NCI-H146 (cell line): ENCODE results near the gene KDM4C.
"Not testable (repeated sequence)": the region's sequence is repeated elsewhere in the genome, so short reads cannot be mapped to it uniquely, and the experiment has no call there.

ENCODE experiments used
- DNase-seq: peaks from one replicate; lab custom pipeline; 2025; lab: John Stamatoyannopoulos, UW

The KDM4C gene

GRCh38 chr9:6757456-6758247 is at the start of gene KDM4C:
Gene KDM4C, plus strand, starts transcription at chr9:6757973. Its CDS starts 35,016 bp downstream, at chr9:6792989.
- peak; percentile 95 for DNase-seq

GRCh38 chr9:6708732-6709131 is 49.0 kb upstream of the KDM4C start:
- no peak for DNase-seq

GRCh38 chr9:6711403-6711802 is 46.4 kb upstream of the KDM4C start:
- DNase-seq: no peak

- DNase-seq: no peak
Measured at GRCh38 chr9:6712041-6712440, 45.7 kb upstream of the KDM4C start.

- no peak for DNase-seq
Measured at GRCh38 chr9:6714176-6714575, 43.6 kb upstream of the KDM4C start.

DNA sequence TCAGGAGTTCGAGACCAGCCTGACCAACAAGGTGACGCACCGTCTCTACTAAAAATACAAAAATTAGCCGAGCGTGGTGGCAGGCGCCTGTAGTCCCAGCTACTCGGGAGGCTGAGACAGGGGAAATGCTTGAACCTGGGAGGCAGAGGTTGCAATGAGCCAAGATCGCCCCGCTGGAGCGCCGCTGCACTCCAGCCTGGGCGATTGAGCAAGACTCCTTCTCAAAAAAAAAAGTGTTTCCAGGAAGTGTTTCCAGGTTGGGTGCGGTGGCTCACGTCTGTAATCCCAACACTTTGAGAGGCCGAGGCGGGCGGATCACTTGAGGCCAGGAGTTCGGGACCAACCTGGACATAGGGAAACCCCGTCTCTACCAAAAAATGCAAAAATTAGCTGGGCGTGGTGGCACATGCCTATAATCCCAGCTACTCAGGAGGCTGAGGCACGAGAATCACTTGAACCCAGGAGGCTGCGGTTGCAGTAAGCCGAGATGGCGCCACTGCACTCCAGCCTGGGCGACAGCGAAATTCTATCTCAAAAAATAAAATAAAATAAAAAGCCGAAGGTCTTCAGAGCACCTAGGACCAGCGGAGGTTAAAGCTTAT is 42.5 kb upstream of the KDM4C start:
- DNase-seq: not testable (repeated sequence)

DNA sequence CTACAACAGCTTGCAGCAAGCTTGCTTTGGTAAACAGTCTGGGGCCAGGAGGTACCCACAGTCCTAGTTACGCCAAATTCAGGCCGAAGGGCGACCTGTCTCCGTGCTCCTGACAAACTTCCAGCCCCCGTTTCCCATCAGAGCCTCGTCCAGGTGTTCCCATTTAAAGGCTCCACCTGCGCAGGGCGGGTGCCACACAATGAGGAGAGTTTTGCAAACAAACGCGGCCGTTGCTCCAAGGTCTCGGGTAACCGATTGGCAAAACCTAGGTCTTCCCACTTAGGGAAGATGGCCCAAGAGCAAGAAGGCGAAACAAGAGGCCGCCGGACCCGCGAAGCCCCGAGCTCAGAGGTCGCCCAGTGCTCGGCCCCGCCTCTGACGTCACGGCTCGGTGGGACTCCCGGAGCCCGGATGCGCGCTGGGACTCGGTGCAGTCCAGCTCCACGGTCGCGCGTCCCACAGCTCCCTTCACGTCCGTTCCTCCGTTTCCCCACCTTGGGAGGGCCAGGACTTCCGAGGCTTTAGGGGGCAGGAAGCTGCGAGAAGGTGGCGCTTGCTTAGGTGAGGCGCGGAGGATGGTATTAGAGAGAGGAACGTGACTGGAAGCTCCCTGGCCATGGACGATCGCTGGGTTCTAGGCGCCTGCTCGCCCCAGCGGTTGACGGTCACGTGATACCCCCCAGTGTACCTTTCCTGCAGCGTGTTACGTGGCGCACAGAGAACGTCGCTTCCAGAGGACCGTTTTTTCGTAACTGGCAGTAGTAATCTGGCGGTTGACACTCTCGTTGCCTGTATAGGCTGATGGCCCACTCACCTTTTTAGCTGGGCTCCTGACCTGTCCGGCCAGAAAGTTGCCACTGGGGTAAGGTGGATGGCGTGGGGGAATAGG is 41.8 kb upstream of the KDM4C start:
- DNase-seq: no peak

DNA sequence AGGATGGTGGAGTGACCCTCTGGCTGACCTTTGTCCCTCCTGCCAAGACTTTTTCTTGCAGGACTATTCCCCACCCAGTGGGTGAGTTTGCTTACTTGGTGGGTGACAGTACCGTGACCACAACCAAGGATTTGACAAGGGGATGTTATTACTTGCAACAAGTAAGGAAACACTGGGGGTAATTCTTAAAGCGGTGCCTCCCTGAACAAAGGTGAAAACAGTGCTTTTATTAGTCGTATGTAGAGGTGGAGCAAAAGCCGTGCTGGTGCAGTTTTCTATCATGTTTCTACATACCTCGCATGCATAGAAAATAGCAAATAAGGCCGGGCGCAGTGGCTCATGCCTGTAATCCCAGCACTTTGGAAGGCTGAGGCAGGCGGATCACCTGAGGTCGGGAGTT is 41.0 kb upstream of the KDM4C start:
- no peak for DNase-seq

DNA sequence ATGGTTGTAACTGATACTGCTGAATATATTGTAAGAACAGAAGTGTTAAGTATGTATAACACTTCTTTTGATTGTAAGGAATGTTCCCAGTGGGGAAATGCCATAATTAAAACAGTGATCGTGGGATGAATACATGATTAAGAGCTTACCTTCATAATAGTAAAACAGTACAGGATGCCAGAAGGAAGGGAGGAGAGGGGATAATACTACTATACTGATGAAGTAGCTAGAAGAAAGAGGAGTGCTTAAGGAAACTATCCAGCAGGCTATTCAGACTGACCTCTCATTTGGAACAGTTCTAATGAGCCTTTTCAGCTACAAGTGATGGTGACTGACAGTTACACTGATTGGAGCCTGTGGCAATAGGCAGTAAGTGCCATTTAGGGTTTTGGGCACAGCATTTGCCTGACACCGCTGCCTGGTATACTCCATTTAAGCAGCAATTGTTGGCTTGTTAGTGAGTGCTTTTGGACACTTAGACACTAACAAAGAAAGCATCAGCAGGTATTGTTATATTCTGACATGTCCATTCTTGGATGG is 33.8 kb upstream of the KDM4C start:
- no peak for DNase-seq

DNA sequence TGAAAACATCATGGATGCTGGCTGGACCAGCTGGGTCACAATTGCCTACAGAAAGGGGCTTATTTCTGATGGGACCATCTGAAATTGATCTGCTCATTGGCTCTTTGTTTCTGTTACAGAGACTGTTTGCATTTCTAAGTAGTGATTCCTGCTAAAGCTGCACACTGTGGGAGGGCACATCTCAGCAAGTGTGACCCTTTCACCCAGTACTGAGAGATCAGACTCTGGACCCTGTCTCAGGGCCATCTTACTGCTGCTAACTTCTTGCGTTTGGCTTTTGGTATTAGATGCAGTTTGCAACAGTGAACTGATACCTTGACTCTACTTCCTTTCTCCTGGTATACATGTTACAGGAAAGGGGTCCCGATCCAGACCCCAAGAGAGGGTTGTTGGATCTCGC is 24.5 kb upstream of the KDM4C start:
- DNase-seq: no peak

DNA sequence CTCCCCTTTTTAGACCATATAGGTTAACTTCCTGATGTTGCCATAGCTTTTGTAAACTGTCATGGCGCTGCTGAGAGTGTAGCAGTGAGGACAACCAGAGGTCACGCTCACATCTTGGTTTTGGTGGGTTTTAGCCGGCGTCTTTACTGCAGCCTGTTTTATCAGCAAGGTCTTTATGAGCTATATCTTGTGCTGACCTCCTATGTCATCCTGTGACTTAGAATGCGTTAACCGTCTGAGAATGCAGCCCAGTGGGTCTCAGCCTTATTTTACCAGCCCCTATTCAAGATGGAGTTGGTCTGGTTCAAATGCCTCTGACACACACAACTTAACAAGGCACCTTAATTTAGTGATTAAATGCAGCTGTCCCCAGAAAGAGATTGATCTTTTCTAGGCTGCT is 23.9 kb upstream of the KDM4C start:
- DNase-seq: no peak

DNA sequence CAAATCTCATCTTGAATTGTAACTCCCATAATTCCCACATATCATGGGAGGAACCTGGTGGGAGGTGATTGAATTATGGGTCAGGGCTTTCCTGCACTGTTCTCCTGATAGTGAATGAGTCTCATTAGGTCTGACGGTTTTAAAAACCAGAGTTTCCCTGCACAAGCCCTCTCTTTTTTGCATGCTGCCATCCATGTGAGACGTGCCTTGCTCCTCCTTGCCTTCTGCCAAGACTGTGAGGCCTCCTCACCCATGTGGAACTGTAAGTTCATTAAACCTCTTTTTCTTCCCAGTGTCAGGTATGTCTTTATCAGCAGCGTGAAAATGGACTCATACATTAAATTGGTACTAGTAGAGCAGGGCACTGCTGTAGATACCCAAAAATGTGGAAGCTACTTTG is 22.4 kb upstream of the KDM4C start:
- DNase-seq: no peak

DNA sequence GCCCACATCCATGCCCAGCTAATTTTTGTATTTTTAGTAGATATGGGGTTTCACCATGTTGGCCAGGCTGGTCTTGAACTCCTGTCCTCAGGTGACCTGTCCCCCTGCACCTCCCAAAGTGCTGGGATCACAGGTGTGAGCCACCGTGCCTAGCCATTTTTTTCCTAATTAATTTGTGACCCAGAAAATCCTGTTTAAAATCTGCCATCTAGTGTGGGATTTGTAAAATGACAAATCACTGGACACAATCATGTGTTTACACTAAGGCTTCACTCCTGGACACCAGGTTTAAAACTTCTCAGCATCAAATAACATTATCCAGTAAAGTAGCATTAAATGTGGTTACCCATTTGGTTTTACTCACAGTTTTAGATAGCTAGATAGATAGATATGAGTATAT is 18.6 kb upstream of the KDM4C start:
- DNase-seq: peak; percentile 20

DNA sequence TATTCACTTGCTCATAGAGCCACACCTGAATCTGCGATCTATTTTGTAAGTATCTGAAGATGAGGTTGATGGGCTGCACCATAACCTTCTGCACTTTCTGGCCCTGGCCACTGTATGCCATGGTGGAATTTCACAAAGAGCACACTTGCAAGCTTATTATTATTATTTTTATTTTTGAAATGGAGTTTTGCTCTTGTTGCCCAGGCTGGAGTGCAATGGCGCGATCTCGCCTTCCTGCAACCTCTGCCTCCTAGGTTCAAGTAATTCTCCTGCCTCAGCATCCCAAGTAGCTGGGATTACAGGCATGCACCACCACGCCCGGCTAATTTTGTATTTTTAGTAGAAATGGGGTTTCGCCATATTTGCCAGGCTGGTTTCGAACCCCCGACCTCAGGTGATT is 8.9 kb upstream of the KDM4C start:
- not testable (repeated sequence) for DNase-seq

DNA sequence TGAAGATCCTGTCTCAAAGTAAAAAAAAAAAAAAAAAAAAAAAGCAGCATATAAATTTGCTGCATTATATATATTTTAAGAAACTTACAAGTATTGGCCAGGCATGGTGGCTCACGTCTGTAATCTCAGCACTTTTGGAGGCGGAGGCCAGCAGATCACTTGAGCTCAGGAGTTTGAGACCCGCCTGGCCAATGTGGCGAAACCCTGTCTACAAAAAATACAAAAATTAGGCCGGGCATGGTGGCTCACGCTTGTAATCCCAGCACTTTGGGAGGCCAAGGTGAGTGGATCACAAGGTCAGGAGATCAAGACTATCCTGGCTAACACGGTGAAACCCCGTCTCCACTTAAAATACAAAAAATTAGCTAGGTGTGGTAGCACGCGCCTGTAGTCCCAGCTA is 2.9 kb upstream of the KDM4C start:
- DNase-seq: not testable (repeated sequence)

DNA sequence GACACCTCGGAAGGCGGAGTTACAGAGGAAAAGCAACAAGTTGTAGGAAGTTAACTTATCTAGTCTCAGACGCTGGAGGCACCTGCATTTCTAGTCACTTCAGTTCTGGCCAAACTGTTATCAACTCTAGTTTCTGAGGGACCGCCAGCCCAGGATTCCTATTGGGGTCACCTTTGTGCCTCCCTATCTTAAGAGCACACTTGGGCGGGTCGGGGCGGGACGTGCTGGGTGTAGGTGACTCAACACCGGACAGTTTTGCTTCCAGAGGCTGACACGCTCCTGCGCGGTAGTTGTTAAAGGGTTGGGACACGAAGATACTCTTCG is 679 bp upstream of the KDM4C start:
- DNase-seq: peak; percentile 71

DNA sequence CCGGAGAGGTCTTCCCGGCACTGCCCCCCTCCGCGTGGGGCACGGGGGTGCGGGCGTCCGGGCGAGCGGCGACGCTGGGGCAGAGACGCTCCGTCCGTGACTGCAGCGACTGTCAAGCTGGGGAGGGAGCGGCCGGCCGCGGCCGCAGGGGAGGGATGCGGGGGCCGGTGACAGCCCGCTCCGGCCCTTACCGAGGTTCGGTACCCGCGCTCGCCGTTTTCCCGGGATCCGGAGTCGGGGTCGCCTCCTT is 400 bp downstream of the KDM4C start:
- DNase-seq: no peak

GRCh38 chr9:6758498-6759184 is 868 bp downstream of the KDM4C start:
- DNase-seq: peak; percentile 65

GRCh38 chr9:6759185-6759977 is 1.6 kb downstream of the KDM4C start:
- DNase-seq: peak; percentile 23

DNA sequence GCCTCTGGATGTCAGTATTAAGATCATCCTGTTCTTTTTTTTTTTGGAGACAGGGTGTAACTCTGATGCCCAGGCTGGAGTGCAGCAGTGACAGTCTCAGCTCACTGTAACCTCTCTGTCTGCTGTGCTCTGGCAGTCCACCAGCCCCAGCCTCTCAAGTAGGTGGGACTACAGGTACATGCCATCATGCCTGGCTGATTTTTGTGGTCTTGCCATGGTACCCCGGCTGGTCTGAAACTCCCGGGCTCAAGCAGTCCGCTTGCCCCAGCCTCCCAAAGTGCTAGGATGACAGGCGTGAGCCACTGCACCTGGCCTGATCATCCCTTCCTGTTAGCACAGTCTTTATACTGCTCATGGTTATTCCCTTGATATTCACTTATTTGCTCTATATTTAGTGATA is 3.5 kb downstream of the KDM4C start:
- no peak for DNase-seq

DNA sequence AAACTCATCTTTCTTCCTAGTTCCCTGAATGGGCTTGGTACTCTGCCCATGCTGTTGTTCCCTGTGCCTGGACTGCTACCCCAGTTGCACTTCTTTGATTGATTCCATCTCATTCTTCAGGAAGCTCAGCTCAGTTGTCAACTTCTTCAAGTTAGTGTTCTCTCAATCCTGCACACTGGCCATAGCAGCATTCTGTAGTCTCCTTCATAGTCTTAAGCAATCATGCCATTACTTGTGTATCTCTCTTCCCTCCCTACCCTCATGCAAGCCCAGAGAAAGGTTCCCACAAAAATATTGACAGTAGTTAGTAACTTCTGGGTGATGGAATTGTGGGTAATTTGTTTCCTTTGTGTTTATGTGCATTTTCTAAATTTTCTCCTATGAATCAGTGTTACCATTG is 5.5 kb downstream of the KDM4C start:
- no peak for DNase-seq

DNA sequence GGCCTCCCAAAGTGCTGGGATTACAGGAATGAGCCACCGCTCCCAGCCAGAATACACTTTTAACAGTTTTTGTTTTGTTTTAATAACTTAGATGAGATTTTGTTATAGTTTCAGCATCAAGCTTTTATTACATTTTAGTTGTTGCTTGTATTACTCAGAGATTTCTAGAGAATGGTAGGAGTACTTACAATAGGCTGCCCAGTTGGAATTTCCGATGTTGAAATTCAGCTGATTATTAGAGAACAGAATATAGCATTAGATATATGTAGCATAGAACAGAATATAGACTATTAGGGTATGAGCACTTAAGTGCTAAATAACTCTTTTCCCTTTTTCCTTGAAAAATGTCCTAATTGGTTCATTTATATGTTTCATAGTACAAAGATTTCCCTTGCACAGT is 6.2 kb downstream of the KDM4C start:
- no peak for DNase-seq
